Activated T-helper 17 cell treated with anti-CD3 and anti-CD28 coated beads, Interleukin-2, amount 50 U/mL, for 72 hours (primary cell): Measurements from ENCODE around the gene TRIM44. TPM values are rescaled to one million over a fixed set of nuclear protein-coding genes. Genes with fewer than 3 reads are reported as not detected.
A peak's percentile ranks its signal among the peaks of the same experiment; 100 is the strongest.

ENCODE experiments used
- ATAC-seq: fragments of 150-1000 bp; cut with Tn5 transposase; replicated peaks from 2 replicates; pipeline ENCODE4 v1.10.0; 2021; ENCODE audit warnings: mild to moderate bottlenecking, moderate library complexity
- H3K27ac Mint-ChIP-seq: one replicate; pipeline ENCODE4 v1.8.0; 2022; ENCODE audit warnings: mixed read lengths
- H3K27me3 Mint-ChIP-seq: one replicate; pipeline ENCODE4 v1.8.0; 2022; ENCODE audit warnings: mixed read lengths
- H3K36me3 Mint-ChIP-seq: one replicate; pipeline ENCODE4 v1.8.0; 2022; ENCODE audit warnings: low read depth, mild to moderate bottlenecking, mixed read lengths
- H3K4me1 Mint-ChIP-seq: one replicate; pipeline ENCODE4 v1.8.0; 2022; ENCODE audit warnings: mixed read lengths
- H3K4me3 Mint-ChIP-seq: one replicate; pipeline ENCODE4 v1.8.0; 2022; ENCODE audit warnings: mild to moderate bottlenecking, mixed read lengths
- H3K9me3 Mint-ChIP-seq: one replicate; pipeline ENCODE4 v1.8.0; 2022; ENCODE audit warnings: mixed read lengths
- total RNA-seq, 2 donors: library from RNA; stranded (reverse); gene quantifications; one replicate each; pipeline ENCODE4 v1.2.3, GENCODE V29; 2022

TRIM44 gene
- total RNA-seq, 2 donors from 2014 or later: 14.3 to 17.7 TPM

DNA sequence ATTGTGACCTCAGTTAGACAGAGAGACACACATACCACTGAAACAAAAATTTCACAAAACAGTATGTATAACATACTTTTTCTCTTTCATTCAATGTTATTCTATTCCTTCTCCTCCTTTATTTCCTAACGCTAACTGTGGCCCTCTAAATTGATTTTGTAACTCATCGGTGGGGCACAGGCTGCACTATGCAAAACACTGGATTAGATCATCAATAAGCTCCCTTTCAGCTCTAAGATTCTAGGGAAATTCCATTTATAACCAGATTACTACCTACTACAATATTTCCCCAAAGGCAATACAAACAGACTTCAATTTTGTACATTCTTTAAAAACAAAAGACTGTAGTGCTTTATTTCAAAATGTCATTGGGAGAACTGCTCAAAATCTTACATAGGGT, 38.3 kb upstream of the TRIM44 start:
- Mint-ChIP-seq H3K27me3 (peaks cover 48% of the 10 kb centered on the region), H3K4me3 (no peak overlapping the region), H3K36me3 (no peaks in the 10 kb centered on the region), H3K4me1 (no peaks in the 10 kb centered on the region), H3K9me3 (no peaks in the 10 kb centered on the region), H3K27ac (no peak overlapping the region)
- ATAC-seq: no peak

DNA sequence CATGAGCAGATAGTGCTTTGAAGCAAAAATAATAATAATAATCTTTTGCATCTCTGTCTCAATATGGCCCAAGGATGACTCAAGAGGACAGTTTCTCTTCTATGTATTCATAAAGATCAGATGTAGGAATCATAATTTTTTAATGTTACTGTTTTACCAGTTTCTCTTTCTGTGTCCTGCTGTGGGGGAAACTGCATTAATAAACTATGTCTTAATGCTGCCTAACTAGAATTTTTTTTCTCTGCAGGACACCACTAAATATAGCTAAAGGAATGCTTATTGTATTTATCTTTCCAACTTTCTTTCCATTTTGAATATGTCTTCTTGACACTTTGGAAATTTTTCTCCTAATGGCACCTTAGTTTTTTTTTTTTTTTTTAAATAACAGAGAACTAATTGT, 37.8 kb upstream of the TRIM44 start:
- no peaks in the 10 kb centered on the region for H3K36me3 Mint-ChIP-seq
- peaks cover 48% of the 10 kb centered on the region for H3K27me3 Mint-ChIP-seq
- H3K27ac Mint-ChIP-seq: no peak overlapping the region
- no peaks in the 10 kb centered on the region for H3K9me3 Mint-ChIP-seq
- no peak for ATAC-seq
- H3K4me3 Mint-ChIP-seq: no peak overlapping the region
- no peaks in the 10 kb centered on the region for H3K4me1 Mint-ChIP-seq

GRCh38 chr11:35626501-35626900, 36.1 kb upstream of the TRIM44 start:
- H3K4me3 Mint-ChIP-seq: no peak overlapping the region
- H3K27me3 Mint-ChIP-seq: peaks cover 53% of the 10 kb centered on the region
- H3K27ac Mint-ChIP-seq: no peak overlapping the region
- H3K9me3 Mint-ChIP-seq: no peaks in the 10 kb centered on the region
- no peaks in the 10 kb centered on the region for H3K4me1 Mint-ChIP-seq
- no peak for ATAC-seq
- H3K36me3 Mint-ChIP-seq: no peaks in the 10 kb centered on the region

- H3K27me3 Mint-ChIP-seq: peaks cover 49% of the 10 kb centered on the region
- no peak overlapping the region for H3K27ac Mint-ChIP-seq
- no peak for ATAC-seq
- H3K4me1 Mint-ChIP-seq: no peaks in the 10 kb centered on the region
- H3K36me3 Mint-ChIP-seq: no peaks in the 10 kb centered on the region
- H3K9me3 Mint-ChIP-seq: no peaks in the 10 kb centered on the region
- H3K4me3 Mint-ChIP-seq: no peak overlapping the region
Observed at GRCh38 chr11:35629511-35629910, 33.1 kb upstream of the TRIM44 start.

DNA sequence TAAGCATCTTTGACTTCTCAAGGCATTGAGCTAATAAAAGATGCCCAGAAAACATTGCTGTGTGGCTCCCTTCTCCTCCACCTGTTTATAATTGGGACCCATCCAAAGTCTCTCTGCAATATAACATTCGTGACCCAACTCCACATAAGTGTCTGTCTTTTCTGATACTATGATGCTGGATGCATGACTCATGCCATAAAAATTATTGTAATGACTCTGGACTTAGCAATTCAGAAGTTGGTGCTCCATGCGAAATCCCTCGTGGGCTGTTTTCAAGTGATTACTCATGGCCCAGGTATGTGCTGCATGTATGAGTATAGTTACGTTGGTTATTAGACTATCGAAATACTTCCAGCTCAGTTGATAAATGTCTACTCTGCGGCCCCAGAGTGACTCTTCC, 32.7 kb upstream of the TRIM44 start:
- Mint-ChIP-seq H3K36me3 (no peaks in the 10 kb centered on the region), H3K4me1 (no peaks in the 10 kb centered on the region), H3K27ac (no peak overlapping the region), H3K9me3 (no peaks in the 10 kb centered on the region), H3K27me3 (peaks cover 49% of the 10 kb centered on the region), H3K4me3 (no peak overlapping the region)
- ATAC-seq: peak; percentile 18

DNA sequence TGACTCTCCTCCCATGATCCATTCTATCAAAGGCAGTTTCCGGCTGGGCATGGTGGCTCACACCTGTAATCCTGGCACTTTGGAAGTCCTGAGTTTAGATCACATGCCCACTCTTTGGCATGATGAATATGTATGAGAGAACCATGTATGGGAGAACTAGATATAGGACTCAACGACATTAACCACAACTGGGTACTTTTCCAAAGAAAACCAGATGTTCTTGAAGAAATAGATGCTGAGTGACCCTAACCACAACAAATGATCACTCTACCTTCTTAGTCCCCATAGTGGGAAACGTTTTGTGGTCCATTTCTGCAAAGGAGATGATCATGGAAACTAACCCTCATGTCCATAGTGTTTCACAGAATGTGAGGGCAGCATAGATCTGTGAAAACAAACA, 30.7 kb upstream of the TRIM44 start:
- H3K4me1 Mint-ChIP-seq: no peaks in the 10 kb centered on the region

DNA sequence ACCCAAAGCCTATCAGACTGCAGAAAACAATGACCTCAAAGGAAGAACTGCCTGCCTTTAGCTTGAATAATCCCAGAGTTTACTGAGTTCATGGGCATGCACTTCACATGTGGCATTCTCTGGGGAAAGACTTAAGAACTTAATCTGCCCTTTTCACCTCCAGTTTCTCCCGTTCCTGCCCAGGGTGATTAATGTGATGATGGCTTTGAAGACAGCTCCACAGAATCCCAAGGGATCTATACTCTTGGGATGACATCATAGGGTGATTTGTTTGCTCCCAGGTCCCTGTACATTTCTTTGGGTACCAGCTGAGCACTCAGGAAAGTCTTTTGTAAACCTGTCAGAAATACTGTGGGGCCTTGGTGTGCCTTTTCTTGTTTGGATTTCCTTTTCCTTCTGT, 30.3 kb upstream of the TRIM44 start:
- H3K27ac Mint-ChIP-seq: no peak overlapping the region
- H3K4me3 Mint-ChIP-seq: no peak overlapping the region
- H3K9me3 Mint-ChIP-seq: no peaks in the 10 kb centered on the region
- no peaks in the 10 kb centered on the region for H3K4me1 Mint-ChIP-seq
- H3K27me3 Mint-ChIP-seq: peaks cover 52% of the 10 kb centered on the region
- ATAC-seq: no peak
- no peaks in the 10 kb centered on the region for H3K36me3 Mint-ChIP-seq

More for the DNA sequence above, 30.7 kb upstream of the TRIM44 start:
- H3K27ac Mint-ChIP-seq: no peak overlapping the region
- H3K9me3 Mint-ChIP-seq: no peaks in the 10 kb centered on the region
- H3K36me3 Mint-ChIP-seq: no peaks in the 10 kb centered on the region
- no peak for ATAC-seq
- peaks cover 51% of the 10 kb centered on the region for H3K27me3 Mint-ChIP-seq
- no peak overlapping the region for H3K4me3 Mint-ChIP-seq

- Mint-ChIP-seq H3K27ac (no peak overlapping the region), H3K36me3 (no peaks in the 10 kb centered on the region), H3K27me3 (peaks cover 50% of the 10 kb centered on the region), H3K4me3 (no peak overlapping the region), H3K9me3 (no peaks in the 10 kb centered on the region), H3K4me1 (no peaks in the 10 kb centered on the region)
- no peak for ATAC-seq
Observed at GRCh38 chr11:35633827-35634423, 28.6 kb upstream of the TRIM44 start.

- H3K4me3 Mint-ChIP-seq: no peak overlapping the region
Observed at GRCh38 chr11:35635933-35636332, 26.6 kb upstream of the TRIM44 start.

GRCh38 chr11:35639591-35640179, 22.9 kb upstream of the TRIM44 start:
- ATAC-seq: no peak
- Mint-ChIP-seq H3K36me3 (no peaks in the 10 kb centered on the region), H3K27ac (no peak overlapping the region), H3K9me3 (no peaks in the 10 kb centered on the region), H3K27me3 (peaks cover 28% of the 10 kb centered on the region), H3K4me3 (no peak overlapping the region), H3K4me1 (no peaks in the 10 kb centered on the region)

More at GRCh38 chr11:35635933-35636332, 26.6 kb upstream of the TRIM44 start:
- Mint-ChIP-seq H3K4me1 (no peaks in the 10 kb centered on the region), H3K9me3 (no peaks in the 10 kb centered on the region), H3K36me3 (no peaks in the 10 kb centered on the region), H3K27ac (no peak overlapping the region), H3K27me3 (peaks cover 36% of the 10 kb centered on the region)
- no peak for ATAC-seq

- Mint-ChIP-seq H3K27me3 (peaks cover 18% of the 10 kb centered on the region), H3K36me3 (no peaks in the 10 kb centered on the region), H3K4me1 (no peaks in the 10 kb centered on the region), H3K4me3 (no peak overlapping the region), H3K9me3 (no peaks in the 10 kb centered on the region), H3K27ac (no peak overlapping the region)
- ATAC-seq: no peak
Observed at GRCh38 chr11:35641171-35641897, 21.2 kb upstream of the TRIM44 start.

- Mint-ChIP-seq H3K9me3 (no peaks in the 10 kb centered on the region), H3K36me3 (no peaks in the 10 kb centered on the region), H3K4me3 (no peak overlapping the region), H3K27ac (no peak overlapping the region), H3K4me1 (no peaks in the 10 kb centered on the region), H3K27me3 (peaks cover 14% of the 10 kb centered on the region)
- ATAC-seq: no peak
Observed at GRCh38 chr11:35641964-35642363, 20.6 kb upstream of the TRIM44 start.

DNA sequence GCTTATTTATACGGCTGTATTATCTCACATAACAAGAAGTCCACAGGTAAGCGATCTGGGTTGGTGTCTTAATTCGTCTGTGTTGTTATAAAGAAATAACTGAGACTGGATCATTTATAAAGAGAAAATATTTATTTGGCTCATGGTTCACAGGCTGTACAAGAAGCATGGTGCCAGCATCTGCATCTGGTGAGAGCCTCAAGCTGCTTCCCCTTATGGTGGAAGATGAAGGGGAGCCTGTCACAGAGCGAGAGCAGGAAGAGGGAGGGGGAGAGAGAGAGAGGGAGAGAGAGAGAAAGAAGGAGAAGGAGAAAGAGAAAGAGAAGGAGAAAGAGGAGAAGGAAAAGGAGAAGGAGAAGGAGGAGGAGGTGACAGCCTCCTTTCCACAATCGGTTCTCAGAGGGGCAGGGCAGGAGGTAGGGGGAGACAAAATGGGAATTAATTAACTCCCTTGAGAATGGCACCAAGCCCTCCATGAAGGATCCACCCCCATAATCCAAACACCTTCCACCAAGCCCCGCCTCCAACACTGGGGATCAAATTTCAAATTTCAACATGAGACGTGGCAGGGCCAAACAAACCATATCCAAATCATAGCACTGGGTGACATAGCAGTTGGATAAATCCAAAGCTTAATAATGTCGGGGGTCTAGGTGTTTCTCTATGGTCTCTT, 15.0 kb upstream of the TRIM44 start:
- H3K4me3 Mint-ChIP-seq: no peak overlapping the region
- H3K9me3 Mint-ChIP-seq: no peaks in the 10 kb centered on the region
- H3K27me3 Mint-ChIP-seq: peaks cover 23% of the 10 kb centered on the region
- ATAC-seq: no peak
- H3K27ac Mint-ChIP-seq: no peak overlapping the region
- H3K36me3 Mint-ChIP-seq: no peaks in the 10 kb centered on the region
- H3K4me1 Mint-ChIP-seq: peaks cover 3% of the 10 kb centered on the region

- ATAC-seq: peak; percentile 85
Observed at GRCh38 chr11:35650006-35650405, 12.6 kb upstream of the TRIM44 start.

GRCh38 chr11:35650467-35650866, 12.1 kb upstream of the TRIM44 start:
- Mint-ChIP-seq H3K9me3 (no peaks in the 10 kb centered on the region), H3K4me1 (peaks cover 3% of the 10 kb centered on the region), H3K27ac (no peak overlapping the region), H3K27me3 (peaks cover 35% of the 10 kb centered on the region), H3K36me3 (no peaks in the 10 kb centered on the region), H3K4me3 (no peak overlapping the region)
- ATAC-seq: peak; percentile 5

More at GRCh38 chr11:35650006-35650405, 12.6 kb upstream of the TRIM44 start:
- Mint-ChIP-seq H3K4me3 (no peak overlapping the region), H3K27ac (no peak overlapping the region), H3K27me3 (peaks cover 30% of the 10 kb centered on the region), H3K36me3 (no peaks in the 10 kb centered on the region), H3K9me3 (no peaks in the 10 kb centered on the region), H3K4me1 (peaks cover 3% of the 10 kb centered on the region)
